ENCODE results near the gene TRIM24. TPM values are rescaled to one million over a fixed set of nuclear protein-coding genes. Genes with fewer than 3 reads are reported as not detected.

Gene TRIM24
- total RNA-seq, 1 experiment from 2014 or later = 28.4 TPM

DNA sequence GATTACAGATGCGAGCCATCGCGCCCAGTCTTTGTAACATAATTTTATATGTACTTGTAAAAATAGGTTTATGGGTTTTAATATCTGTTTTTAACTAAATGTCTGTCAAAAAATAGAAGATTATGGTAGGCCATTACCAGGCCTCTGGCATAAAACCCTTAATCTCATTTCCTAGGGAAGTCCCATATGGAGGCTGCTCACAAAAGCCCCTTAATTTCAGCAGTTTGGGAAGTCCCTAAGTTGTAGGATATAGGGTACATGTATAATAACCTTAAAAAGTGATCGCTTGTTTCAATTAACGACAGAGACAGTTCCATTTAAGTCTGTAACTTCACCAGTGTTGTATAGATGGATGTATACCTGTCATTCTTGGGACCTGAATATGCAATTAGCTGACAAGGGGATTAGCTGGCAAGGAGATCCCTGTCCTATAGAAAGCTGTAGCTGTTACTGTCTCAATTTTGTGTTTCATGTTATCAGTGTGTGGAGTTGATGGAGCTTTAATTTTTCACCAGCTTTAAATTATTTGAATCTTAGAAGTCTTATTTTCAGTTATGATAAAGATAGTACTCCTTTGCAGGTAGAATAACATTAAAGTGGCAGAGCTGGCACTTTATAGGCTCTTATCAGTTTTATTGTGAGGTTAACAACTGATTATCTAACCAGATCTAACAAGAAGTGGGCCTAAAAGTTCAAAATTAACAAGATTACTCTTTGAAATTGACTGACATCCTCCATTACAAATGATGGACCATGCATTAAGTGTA is 10.5 kb downstream of the TRIM24 start:
- BruUV-seq (replicated peaks) = no TSS peak
- ATAC-seq = no peak
- intact Hi-C loops (cut with micrococcal nuclease; ENCODE audit: unreplicated experiment) = no loop called here
- no peaks in the 10 kb centered on the region for H3K4me1 ChIP-seq (ENCODE audit: control insufficient read depth, insufficient read depth, low read length)
- ChIA-PET CTCF (interaction anchor here (0.7 kb wide), 1 partner anchor 402 kb away, joined by 9 read pairs; no protein-coding TSS in a partner anchor), POLR2A (no interaction called here)
- in situ Hi-C loops (cut with HindIII; ENCODE audit: low pct_unique_long_range_greater_than_20kb, low sequenced_read_pairs) = no loop called here
- TF ChIP-seq POLR2AphosphoS5 (IDR thresholded peaks at IDR 0.05; ENCODE audit: low read depth, low read length) (no peak), TCF7L2 (IDR thresholded peaks at IDR 0.05; ENCODE audit: low read depth, low read length) (no peak), CTCF (IDR thresholded peaks at IDR 0.05) (no peak), REST (IDR thresholded peaks at IDR 0.05; ENCODE audit: insufficient read depth in 1 of 2, low read depth in 2 of 2, low read length in 1 of 2) (no peak), SIN3A (IDR thresholded peaks at IDR 0.05; ENCODE audit: borderline replicate concordance, insufficient read depth, low read depth, low read length) (no peak)
- H3K36me3 ChIP-seq (ENCODE audit: control insufficient read depth, insufficient read depth, low read length) = no peaks in the 10 kb centered on the region
- no peak overlapping the region for H3K27ac ChIP-seq (ENCODE audit: low read length)
- no peak for DNase-seq (ENCODE audit: low read depth, low spot score)
- no peaks in the 10 kb centered on the region for H3K27me3 ChIP-seq (ENCODE audit: control insufficient read depth, insufficient read depth, low read length)
- H3K9me3 ChIP-seq (ENCODE audit: control insufficient read depth, insufficient read depth, low read depth, low read length) = no peaks in the 10 kb centered on the region
- no peak overlapping the region for H3K4me3 ChIP-seq (ENCODE audit: low read depth in 2 of 2, low read length in 2 of 2)

- in situ Hi-C loops (cut with HindIII; ENCODE audit: low pct_unique_long_range_greater_than_20kb, low sequenced_read_pairs) = no loop called here
Measured at GRCh38 chr7:138472292-138473079, 12.4 kb downstream of the TRIM24 start.

More at GRCh38 chr7:138472292-138473079, 12.4 kb downstream of the TRIM24 start:
- CTCF ChIA-PET = no interaction called here
- TF ChIP-seq POLR2AphosphoS5 (IDR thresholded peaks at IDR 0.05; ENCODE audit: low read depth, low read length) = no peak
- TF ChIP-seq SIN3A (IDR thresholded peaks at IDR 0.05; ENCODE audit: borderline replicate concordance, insufficient read depth, low read depth, low read length) = no peak
- TF ChIP-seq CTCF (IDR thresholded peaks at IDR 0.05) = no peak
- TF ChIP-seq TCF7L2 (IDR thresholded peaks at IDR 0.05; ENCODE audit: low read depth, low read length) = no peak
- no peak for TF ChIP-seq REST (IDR thresholded peaks at IDR 0.05; ENCODE audit: insufficient read depth in 1 of 2, low read depth in 2 of 2, low read length in 1 of 2)
- Histone ChIP-seq H3K4me1 (ENCODE audit: control insufficient read depth, insufficient read depth, low read length) (peaks cover under 1% of the 10 kb centered on the region; the same call in 1 of the 2 replicates), H3K36me3 (ENCODE audit: control insufficient read depth, insufficient read depth, low read length) (no peaks in the 10 kb centered on the region), H3K27me3 (ENCODE audit: control insufficient read depth, insufficient read depth, low read length) (no peaks in the 10 kb centered on the region), H3K27ac (ENCODE audit: low read length) (no peak overlapping the region), H3K4me3 (ENCODE audit: low read depth in 2 of 2, low read length in 2 of 2) (no peak overlapping the region), H3K9me3 (ENCODE audit: control insufficient read depth, insufficient read depth, low read depth, low read length) (no peaks in the 10 kb centered on the region)
- ATAC-seq (no peak), DNase-seq (ENCODE audit: low read depth, low spot score) (no peak)
- POLR2A ChIA-PET = interaction anchor here (0.6 kb wide), 1 partner anchor 8 kb away, joined by 4 read pairs; no protein-coding TSS in a partner anchor
- intact Hi-C loops (cut with micrococcal nuclease; ENCODE audit: unreplicated experiment) = no loop called here
- BruUV-seq (replicated peaks) = TSS peak; percentile 28

All from Panc1 (cell line).